ENCODE results near the gene SAPCD1. TPM values are rescaled to one million over a fixed set of nuclear protein-coding genes. Genes with fewer than 3 reads are reported as not detected.
A peak's percentile ranks its signal among the peaks of the same experiment; 100 is the strongest.

Gene SAPCD1
- total RNA-seq, 3 donors from 2014 or later = 1.6 to 2.0 TPM; not detected in 1

DNA sequence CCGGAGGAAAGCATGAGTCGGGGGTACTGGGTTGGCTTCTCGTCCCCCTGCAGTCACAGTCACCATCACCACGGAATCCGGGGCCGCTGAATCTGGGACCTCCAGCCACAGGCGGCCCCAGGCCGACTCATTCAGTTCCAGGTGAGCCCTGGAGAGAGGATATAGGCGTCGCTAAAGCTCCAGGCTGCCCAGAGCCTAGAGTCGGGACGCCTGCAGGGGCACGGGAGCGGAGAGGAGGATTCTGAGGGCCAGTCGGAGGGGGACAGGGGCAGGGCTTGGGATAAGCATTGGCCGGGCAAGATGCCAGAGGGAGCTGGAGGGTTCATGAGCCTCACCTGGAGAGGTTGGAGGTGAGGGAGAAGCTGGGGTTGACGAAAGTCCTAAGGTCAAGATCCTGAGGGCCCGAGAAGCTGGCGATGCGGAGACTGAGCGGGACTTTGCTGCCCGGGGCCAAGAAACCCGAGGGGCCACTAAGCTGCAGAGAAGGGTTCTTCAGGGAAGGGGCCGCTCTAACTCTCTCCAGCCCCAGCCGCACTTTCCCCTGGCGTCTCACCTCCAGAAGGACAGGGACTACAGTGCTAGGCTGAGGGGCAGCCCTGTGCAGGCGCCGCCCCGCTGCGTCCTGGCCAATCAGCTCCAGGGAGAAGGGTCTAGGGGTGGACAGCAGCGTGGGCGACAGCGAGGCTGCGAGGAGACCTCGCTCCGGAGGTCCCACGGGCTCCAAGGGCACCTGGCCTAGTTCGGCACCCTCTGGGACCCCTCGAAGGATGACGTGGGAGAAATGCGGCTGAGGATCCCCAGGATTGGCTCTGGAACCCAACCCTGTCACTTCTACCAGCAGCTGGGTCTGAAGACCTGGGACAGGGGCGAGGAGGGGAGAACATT lies 3.7 kb downstream of the SAPCD1 start:
- Histone ChIP-seq H3K36me3 (no peaks in the 10 kb centered on the region), H3K9me3 (no peaks in the 10 kb centered on the region), H3K27ac (no peak overlapping the region), H3K4me1 (no peaks in the 10 kb centered on the region), H3K27me3 (no peaks in the 10 kb centered on the region), H3K4me3 (peak overlapping the region in 2 of 3 donors; percentile 29 to 55)
- no peak for DNase-seq (ENCODE audit: low spot score in 2 of 2)
- intact Hi-C loops (cut with DNase I; ENCODE audit: low total_unique reads) = loop anchor here (10.0 kb wide), 1 partner anchor 61 kb away; the partner anchor contains the start of genes ABHD16A and LY6G6F
- TF ChIP-seq POLR2AphosphoS5 (IDR thresholded peaks at IDR 0.05) (no peak), CTCF (IDR thresholded peaks at IDR 0.05) (no peak), POLR2A (IDR thresholded peaks at IDR 0.05) (no peak)

GRCh38 chr6:31767096-31767645 lies 4.7 kb downstream of the SAPCD1 start:
- H3K9me3 ChIP-seq = no peaks in the 10 kb centered on the region
- no peak overlapping the region for H3K4me3 ChIP-seq
- intact Hi-C loops (cut with DNase I; ENCODE audit: low total_unique reads) = loop anchor here (10.0 kb wide), 1 partner anchor 62 kb away; the partner anchor contains the start of genes ABHD16A and LY6G6F
- no peaks in the 10 kb centered on the region for H3K4me1 ChIP-seq
- no peak overlapping the region for H3K27ac ChIP-seq
- TF ChIP-seq POLR2AphosphoS5 (IDR thresholded peaks at IDR 0.05) = no peak
- no peak for TF ChIP-seq POLR2A (IDR thresholded peaks at IDR 0.05)
- no peak for TF ChIP-seq CTCF (IDR thresholded peaks at IDR 0.05)
- no peaks in the 10 kb centered on the region for H3K27me3 ChIP-seq
- no peaks in the 10 kb centered on the region for H3K36me3 ChIP-seq
- DNase-seq (ENCODE audit: low spot score in 2 of 2) = no peak

DNA sequence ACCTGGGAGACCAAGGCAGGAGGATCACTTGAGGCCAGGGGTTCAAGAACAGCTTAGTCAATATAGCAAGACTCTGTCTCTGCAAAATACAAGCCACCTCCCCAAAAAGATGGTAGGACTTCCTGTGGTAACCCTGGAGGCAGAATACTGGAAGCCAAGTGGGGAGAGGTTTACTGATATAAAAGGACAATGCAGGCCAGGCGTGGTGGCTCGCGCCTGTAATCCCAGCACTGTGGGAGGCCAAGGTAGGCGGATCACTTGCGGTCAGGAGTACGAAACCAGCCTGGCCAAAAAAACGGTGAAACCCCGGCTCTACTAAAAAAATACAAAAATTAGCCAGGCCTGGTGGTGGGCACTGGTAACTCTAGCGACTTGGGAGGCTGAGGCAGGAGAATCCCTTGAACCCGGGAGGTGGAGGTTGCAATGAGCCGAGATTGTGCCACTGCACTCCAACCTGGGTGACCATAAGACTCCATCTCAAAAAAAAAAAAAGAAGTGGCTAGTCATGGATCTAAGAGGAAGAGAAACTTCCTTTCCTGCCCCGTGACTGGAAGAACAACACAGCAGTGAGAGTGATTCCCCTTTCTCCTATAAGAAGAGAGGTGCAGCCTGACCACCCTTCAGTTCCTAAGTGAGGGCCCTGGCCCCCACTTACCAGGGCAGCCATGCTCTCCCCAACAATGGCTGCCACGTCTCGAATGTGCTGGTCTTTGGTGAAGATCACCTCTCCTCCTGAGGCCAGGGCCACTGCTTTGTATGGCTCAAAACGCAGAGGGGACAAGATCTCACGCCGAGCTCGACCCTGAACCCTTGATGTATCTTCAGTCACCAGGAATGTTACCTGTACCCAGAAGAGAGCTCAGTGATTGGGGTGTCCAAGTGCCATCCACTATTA lies 6.2 kb downstream of the SAPCD1 start:
- H3K4me3 ChIP-seq = no peak overlapping the region
- no peaks in the 10 kb centered on the region for H3K9me3 ChIP-seq
- no peak for TF ChIP-seq POLR2A (IDR thresholded peaks at IDR 0.05)
- no peak for TF ChIP-seq CTCF (IDR thresholded peaks at IDR 0.05)
- TF ChIP-seq POLR2AphosphoS5 (IDR thresholded peaks at IDR 0.05) = no peak
- no peaks in the 10 kb centered on the region for H3K36me3 ChIP-seq
- H3K27ac ChIP-seq = no peak overlapping the region
- no peak for DNase-seq (ENCODE audit: low spot score in 2 of 2)
- no peaks in the 10 kb centered on the region for H3K4me1 ChIP-seq
- intact Hi-C loops (cut with DNase I; ENCODE audit: low total_unique reads) = loop anchor here (10.0 kb wide), 1 partner anchor 64 kb away; the partner anchor contains the start of genes ABHD16A and LY6G6F
- no peaks in the 10 kb centered on the region for H3K27me3 ChIP-seq

DNA sequence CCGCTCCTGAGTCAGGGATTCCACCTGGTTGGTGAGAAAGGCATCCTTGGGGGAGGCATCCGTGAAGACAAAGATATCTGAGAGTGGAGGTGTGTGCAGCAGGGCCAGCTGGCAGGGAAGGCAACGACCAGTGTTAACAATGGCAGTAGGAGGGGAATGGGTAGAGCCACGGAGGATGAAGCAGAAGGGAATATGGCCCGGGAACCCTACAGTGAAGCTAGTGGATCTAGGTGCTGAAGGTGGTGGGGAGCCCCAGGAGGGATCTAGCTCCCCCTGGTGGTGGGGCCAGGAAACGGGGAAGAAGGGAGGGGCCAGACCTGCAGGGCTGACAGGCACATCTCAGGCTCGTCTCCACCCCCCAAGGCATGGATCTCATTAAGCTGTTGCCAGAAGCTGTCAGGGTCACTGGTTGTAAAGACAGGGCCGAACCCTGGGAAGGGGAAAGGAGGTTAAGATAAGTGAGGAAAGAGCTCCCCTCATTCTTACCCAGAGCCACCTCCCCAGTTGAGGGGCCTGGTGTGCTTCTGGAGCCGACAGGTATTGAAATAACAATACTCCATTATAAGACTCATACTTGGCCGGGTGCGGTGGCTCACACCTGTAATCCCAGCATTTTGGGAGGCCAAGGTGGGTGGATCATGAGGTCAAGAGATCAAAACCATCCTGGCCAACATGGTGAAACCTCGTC lies 7.4 kb downstream of the SAPCD1 start:
- H3K27ac ChIP-seq = no peak overlapping the region
- no peaks in the 10 kb centered on the region for H3K4me1 ChIP-seq
- no peaks in the 10 kb centered on the region for H3K27me3 ChIP-seq
- no peak for TF ChIP-seq POLR2A (IDR thresholded peaks at IDR 0.05)
- no peak for TF ChIP-seq POLR2AphosphoS5 (IDR thresholded peaks at IDR 0.05)
- peak; percentile 25 to 69 (median 60) for TF ChIP-seq CTCF (IDR thresholded peaks at IDR 0.05)
- H3K4me3 ChIP-seq = no peak overlapping the region
- H3K9me3 ChIP-seq = no peaks in the 10 kb centered on the region
- intact Hi-C loops (cut with DNase I; ENCODE audit: low total_unique reads) = loop anchor here (10.0 kb wide), 1 partner anchor 65 kb away; the partner anchor contains the start of genes ABHD16A and LY6G6F
- no peaks in the 10 kb centered on the region for H3K36me3 ChIP-seq
- peak; percentile 57 to 77 for DNase-seq (ENCODE audit: low spot score in 2 of 2)
